OCI-LY3 (cell line): ENCODE results near the gene SPEM2.

Experiments
- CTCF ChIP-seq: fragments of 200-600, 300-600 bp; sonication (generic); IDR thresholded peaks from 2 replicates; pipeline ENCODE4 v1.5.1; 2014; ENCODE audit warnings: antibody characterized with exemption, low read length, low read depth
- EZH2phosphoT487 ChIP-seq: fragments of 200-600 bp; shearing (Covaris generic); IDR thresholded peaks from 2 replicates; pipeline ENCODE4 v1.6.1; 2018; ENCODE audit warnings: antibody characterized with exemption, mixed run types, low read depth

GRCh38 chr17:7425756-7426155 is 340 bp downstream of the SPEM2 start:
- TF ChIP-seq CTCF (no peak), EZH2phosphoT487 (no peak)
